Measurements from ENCODE around the gene EIF2S1.

EIF2S1 gene

GRCh38 chr14:67357969-67358354 lies 2.2 kb upstream of the EIF2S1 start:
- no peaks in the 10 kb centered on the region for H3K9me3 Mint-ChIP-seq (ENCODE audit: low read depth)
- peaks cover 8% of the 10 kb centered on the region for H3K36me3 Mint-ChIP-seq
- peaks cover 51% of the 10 kb centered on the region for H3K4me1 Mint-ChIP-seq (ENCODE audit: low read depth)
- no peaks in the 10 kb centered on the region for H3K27me3 Mint-ChIP-seq
- H3K4me3 Mint-ChIP-seq, result peak overlapping the region; percentile 95
- H3K27ac Mint-ChIP-seq, result no peak overlapping the region

GRCh38 chr14:67358924-67359774 lies 979 bp upstream of the EIF2S1 start:
- peaks cover 62% of the 10 kb centered on the region for H3K4me1 Mint-ChIP-seq (ENCODE audit: low read depth)
- peak overlapping the region; percentile 99 for H3K27ac Mint-ChIP-seq
- H3K9me3 Mint-ChIP-seq (ENCODE audit: low read depth), result no peaks in the 10 kb centered on the region
- peaks cover 6% of the 10 kb centered on the region for H3K36me3 Mint-ChIP-seq
- peak overlapping the region; percentile 95 for H3K4me3 Mint-ChIP-seq
- H3K27me3 Mint-ChIP-seq, result no peaks in the 10 kb centered on the region

- Mint-ChIP-seq H3K4me3 (peak overlapping the region; percentile 95), H3K9me3 (ENCODE audit: low read depth) (no peaks in the 10 kb centered on the region), H3K4me1 (ENCODE audit: low read depth) (peaks cover 68% of the 10 kb centered on the region), H3K36me3 (peaks cover 9% of the 10 kb centered on the region), H3K27me3 (no peaks in the 10 kb centered on the region), H3K27ac (peak overlapping the region; percentile 99)
Measured at GRCh38 chr14:67360470-67361206, 510 bp downstream of the EIF2S1 start.

GRCh38 chr14:67365476-67365875 lies 5.3 kb downstream of the EIF2S1 start:
- H3K4me3 Mint-ChIP-seq, result no peak overlapping the region
- no peak overlapping the region for H3K27ac Mint-ChIP-seq
- no peaks in the 10 kb centered on the region for H3K9me3 Mint-ChIP-seq (ENCODE audit: low read depth)
- peaks cover 16% of the 10 kb centered on the region for H3K36me3 Mint-ChIP-seq
- no peaks in the 10 kb centered on the region for H3K27me3 Mint-ChIP-seq
- H3K4me1 Mint-ChIP-seq (ENCODE audit: low read depth), result peaks cover 68% of the 10 kb centered on the region

- peak overlapping the region; percentile 4 for H3K4me3 Mint-ChIP-seq
- no peaks in the 10 kb centered on the region for H3K27me3 Mint-ChIP-seq
- peaks cover 58% of the 10 kb centered on the region for H3K4me1 Mint-ChIP-seq (ENCODE audit: low read depth)
- no peak overlapping the region for H3K27ac Mint-ChIP-seq
- H3K36me3 Mint-ChIP-seq, result peaks cover 7% of the 10 kb centered on the region
- H3K9me3 Mint-ChIP-seq (ENCODE audit: low read depth), result no peaks in the 10 kb centered on the region
Measured at GRCh38 chr14:67370830-67371229, 10.7 kb downstream of the EIF2S1 start.

GRCh38 chr14:67371247-67372148 lies 11.4 kb downstream of the EIF2S1 start:
- no peak overlapping the region for H3K4me3 Mint-ChIP-seq
- H3K9me3 Mint-ChIP-seq (ENCODE audit: low read depth), result no peaks in the 10 kb centered on the region
- H3K27me3 Mint-ChIP-seq, result no peaks in the 10 kb centered on the region
- H3K4me1 Mint-ChIP-seq (ENCODE audit: low read depth), result peaks cover 52% of the 10 kb centered on the region
- peaks cover 5% of the 10 kb centered on the region for H3K36me3 Mint-ChIP-seq
- H3K27ac Mint-ChIP-seq, result no peak overlapping the region

GRCh38 chr14:67372833-67373232 lies 12.7 kb downstream of the EIF2S1 start:
- no peaks in the 10 kb centered on the region for H3K27me3 Mint-ChIP-seq
- H3K4me1 Mint-ChIP-seq (ENCODE audit: low read depth), result peaks cover 56% of the 10 kb centered on the region
- no peaks in the 10 kb centered on the region for H3K9me3 Mint-ChIP-seq (ENCODE audit: low read depth)
- H3K4me3 Mint-ChIP-seq, result peak overlapping the region; percentile 23
- H3K36me3 Mint-ChIP-seq, result peaks cover 3% of the 10 kb centered on the region
- peak overlapping the region; percentile 83 for H3K27ac Mint-ChIP-seq

GRCh38 chr14:67373347-67373746 lies 13.2 kb downstream of the EIF2S1 start:
- H3K9me3 Mint-ChIP-seq (ENCODE audit: low read depth), result no peaks in the 10 kb centered on the region
- H3K27me3 Mint-ChIP-seq, result no peaks in the 10 kb centered on the region
- H3K36me3 Mint-ChIP-seq, result peaks cover 3% of the 10 kb centered on the region
- H3K27ac Mint-ChIP-seq, result peak overlapping the region; percentile 83
- H3K4me3 Mint-ChIP-seq, result peak overlapping the region; percentile 46
- peaks cover 52% of the 10 kb centered on the region for H3K4me1 Mint-ChIP-seq (ENCODE audit: low read depth)

- no peak overlapping the region for H3K4me3 Mint-ChIP-seq
- peak overlapping the region; percentile 56 for H3K27ac Mint-ChIP-seq
- H3K27me3 Mint-ChIP-seq, result no peaks in the 10 kb centered on the region
- H3K9me3 Mint-ChIP-seq (ENCODE audit: low read depth), result no peaks in the 10 kb centered on the region
- peaks cover 23% of the 10 kb centered on the region for H3K4me1 Mint-ChIP-seq (ENCODE audit: low read depth)
- peaks cover 5% of the 10 kb centered on the region for H3K36me3 Mint-ChIP-seq
Measured at GRCh38 chr14:67377916-67378315, 17.8 kb downstream of the EIF2S1 start.

GRCh38 chr14:67385120-67385519 lies 25.0 kb downstream of the EIF2S1 start:
- H3K4me1 Mint-ChIP-seq (ENCODE audit: low read depth), result peaks cover 2% of the 10 kb centered on the region
- H3K9me3 Mint-ChIP-seq (ENCODE audit: low read depth), result no peaks in the 10 kb centered on the region
- H3K27me3 Mint-ChIP-seq, result no peaks in the 10 kb centered on the region
- no peak overlapping the region for H3K27ac Mint-ChIP-seq
- no peak overlapping the region for H3K4me3 Mint-ChIP-seq
- peaks cover 8% of the 10 kb centered on the region for H3K36me3 Mint-ChIP-seq

- H3K4me3 Mint-ChIP-seq, result no peak overlapping the region
- H3K27ac Mint-ChIP-seq, result no peak overlapping the region
- no peaks in the 10 kb centered on the region for H3K27me3 Mint-ChIP-seq
Measured at GRCh38 chr14:67385618-67386017, 25.5 kb downstream of the EIF2S1 start.

GRCh38 chr14:67387195-67387594 lies 27.1 kb downstream of the EIF2S1 start:
- H3K36me3 Mint-ChIP-seq, result peaks cover 8% of the 10 kb centered on the region
- H3K9me3 Mint-ChIP-seq (ENCODE audit: low read depth), result no peaks in the 10 kb centered on the region
- no peak overlapping the region for H3K27ac Mint-ChIP-seq
- no peak overlapping the region for H3K4me3 Mint-ChIP-seq
- no peaks in the 10 kb centered on the region for H3K27me3 Mint-ChIP-seq
- peaks cover 8% of the 10 kb centered on the region for H3K4me1 Mint-ChIP-seq (ENCODE audit: low read depth)

More at GRCh38 chr14:67385618-67386017, 25.5 kb downstream of the EIF2S1 start:
- Mint-ChIP-seq H3K9me3 (ENCODE audit: low read depth) (no peaks in the 10 kb centered on the region), H3K36me3 (peaks cover 8% of the 10 kb centered on the region), H3K4me1 (ENCODE audit: low read depth) (peaks cover 2% of the 10 kb centered on the region)

GRCh38 chr14:67389275-67389674 lies 29.1 kb downstream of the EIF2S1 start:
- no peak overlapping the region for H3K27ac Mint-ChIP-seq
- H3K4me3 Mint-ChIP-seq, result no peak overlapping the region
- H3K4me1 Mint-ChIP-seq (ENCODE audit: low read depth), result peaks cover 6% of the 10 kb centered on the region
- H3K9me3 Mint-ChIP-seq (ENCODE audit: low read depth), result no peaks in the 10 kb centered on the region
- H3K27me3 Mint-ChIP-seq, result no peaks in the 10 kb centered on the region
- peaks cover 6% of the 10 kb centered on the region for H3K36me3 Mint-ChIP-seq

GRCh38 chr14:67389811-67390534 lies 29.8 kb downstream of the EIF2S1 start:
- H3K27me3 Mint-ChIP-seq, result no peaks in the 10 kb centered on the region
- no peaks in the 10 kb centered on the region for H3K9me3 Mint-ChIP-seq (ENCODE audit: low read depth)
- no peak overlapping the region for H3K4me3 Mint-ChIP-seq
- peaks cover 6% of the 10 kb centered on the region for H3K4me1 Mint-ChIP-seq (ENCODE audit: low read depth)
- peaks cover 4% of the 10 kb centered on the region for H3K36me3 Mint-ChIP-seq
- no peak overlapping the region for H3K27ac Mint-ChIP-seq
